ENCODE measurements around the gene ZNF438.

ZNF438 gene

GRCh38 chr10:30842185-30842584 is 189.5 kb downstream of the ZNF438 start:
- no peak for DNase-seq (ENCODE audit: low spot score)
- in situ Hi-C loops (cut with MboI; ENCODE audit: low pct_unique_long_range_greater_than_20kb, low sequenced_read_pairs, unreplicated experiment), result no loop called here
- no peak for TF ChIP-seq CTCF (IDR thresholded peaks at IDR 0.05; ENCODE audit: extremely low read depth, insufficient read depth, missing control alignments)

- DNase-seq (ENCODE audit: low spot score), result no peak
- in situ Hi-C loops (cut with MboI; ENCODE audit: low pct_unique_long_range_greater_than_20kb, low sequenced_read_pairs, unreplicated experiment), result no loop called here
- TF ChIP-seq CTCF (IDR thresholded peaks at IDR 0.05; ENCODE audit: extremely low read depth, insufficient read depth, missing control alignments), result no peak
Measured at GRCh38 chr10:30840395-30841050, 191.1 kb downstream of the ZNF438 start.

GRCh38 chr10:30839652-30840051 is 192.0 kb downstream of the ZNF438 start:
- TF ChIP-seq CTCF (IDR thresholded peaks at IDR 0.05; ENCODE audit: extremely low read depth, insufficient read depth, missing control alignments), result no peak
- no peak for DNase-seq (ENCODE audit: low spot score)
- in situ Hi-C loops (cut with MboI; ENCODE audit: low pct_unique_long_range_greater_than_20kb, low sequenced_read_pairs, unreplicated experiment), result no loop called here

- no peak for TF ChIP-seq CTCF (IDR thresholded peaks at IDR 0.05; ENCODE audit: extremely low read depth, insufficient read depth, missing control alignments)
- in situ Hi-C loops (cut with MboI; ENCODE audit: low pct_unique_long_range_greater_than_20kb, low sequenced_read_pairs, unreplicated experiment), result no loop called here
- no peak for DNase-seq (ENCODE audit: low spot score)
Measured at GRCh38 chr10:30836406-30836805, 195.3 kb downstream of the ZNF438 start.

GRCh38 chr10:30835146-30835545 is 196.5 kb downstream of the ZNF438 start:
- in situ Hi-C loops (cut with MboI; ENCODE audit: low pct_unique_long_range_greater_than_20kb, low sequenced_read_pairs, unreplicated experiment), result no loop called here
- TF ChIP-seq CTCF (IDR thresholded peaks at IDR 0.05; ENCODE audit: extremely low read depth, insufficient read depth, missing control alignments), result no peak
- DNase-seq (ENCODE audit: low spot score), result no peak

- TF ChIP-seq CTCF (IDR thresholded peaks at IDR 0.05; ENCODE audit: extremely low read depth, insufficient read depth, missing control alignments), result no peak
- in situ Hi-C loops (cut with MboI; ENCODE audit: low pct_unique_long_range_greater_than_20kb, low sequenced_read_pairs, unreplicated experiment), result no loop called here
- DNase-seq (ENCODE audit: low spot score), result no peak
Measured at GRCh38 chr10:30834651-30835050, 197.0 kb downstream of the ZNF438 start.
